ENCODE results near the gene TECPR2.

TECPR2 gene

GRCh38 chr14:102442241-102443211 lies 79.8 kb downstream of the TECPR2 start:
- no peak for TF ChIP-seq GABPA (IDR thresholded peaks at IDR 0.05; ENCODE audit: low read depth)
- TF ChIP-seq SPI1 (IDR thresholded peaks at IDR 0.05; ENCODE audit: borderline replicate concordance, low read depth), result no peak
- TF ChIP-seq, protein P1, sequence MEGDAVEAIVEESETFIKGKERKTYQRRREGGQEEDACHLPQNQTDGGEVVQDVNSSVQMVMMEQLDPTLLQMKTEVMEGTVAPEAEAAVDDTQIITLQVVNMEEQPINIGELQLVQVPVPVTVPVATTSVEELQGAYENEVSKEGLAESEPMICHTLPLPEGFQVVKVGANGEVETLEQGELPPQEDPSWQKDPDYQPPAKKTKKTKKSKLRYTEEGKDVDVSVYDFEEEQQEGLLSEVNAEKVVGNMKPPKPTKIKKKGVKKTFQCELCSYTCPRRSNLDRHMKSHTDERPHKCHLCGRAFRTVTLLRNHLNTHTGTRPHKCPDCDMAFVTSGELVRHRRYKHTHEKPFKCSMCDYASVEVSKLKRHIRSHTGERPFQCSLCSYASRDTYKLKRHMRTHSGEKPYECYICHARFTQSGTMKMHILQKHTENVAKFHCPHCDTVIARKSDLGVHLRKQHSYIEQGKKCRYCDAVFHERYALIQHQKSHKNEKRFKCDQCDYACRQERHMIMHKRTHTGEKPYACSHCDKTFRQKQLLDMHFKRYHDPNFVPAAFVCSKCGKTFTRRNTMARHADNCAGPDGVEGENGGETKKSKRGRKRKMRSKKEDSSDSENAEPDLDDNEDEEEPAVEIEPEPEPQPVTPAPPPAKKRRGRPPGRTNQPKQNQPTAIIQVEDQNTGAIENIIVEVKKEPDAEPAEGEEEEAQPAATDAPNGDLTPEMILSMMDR (IDR thresholded peaks at IDR 0.05; ENCODE audit: insufficient read depth, low read length), result no peak
- TF ChIP-seq, protein P2, sequence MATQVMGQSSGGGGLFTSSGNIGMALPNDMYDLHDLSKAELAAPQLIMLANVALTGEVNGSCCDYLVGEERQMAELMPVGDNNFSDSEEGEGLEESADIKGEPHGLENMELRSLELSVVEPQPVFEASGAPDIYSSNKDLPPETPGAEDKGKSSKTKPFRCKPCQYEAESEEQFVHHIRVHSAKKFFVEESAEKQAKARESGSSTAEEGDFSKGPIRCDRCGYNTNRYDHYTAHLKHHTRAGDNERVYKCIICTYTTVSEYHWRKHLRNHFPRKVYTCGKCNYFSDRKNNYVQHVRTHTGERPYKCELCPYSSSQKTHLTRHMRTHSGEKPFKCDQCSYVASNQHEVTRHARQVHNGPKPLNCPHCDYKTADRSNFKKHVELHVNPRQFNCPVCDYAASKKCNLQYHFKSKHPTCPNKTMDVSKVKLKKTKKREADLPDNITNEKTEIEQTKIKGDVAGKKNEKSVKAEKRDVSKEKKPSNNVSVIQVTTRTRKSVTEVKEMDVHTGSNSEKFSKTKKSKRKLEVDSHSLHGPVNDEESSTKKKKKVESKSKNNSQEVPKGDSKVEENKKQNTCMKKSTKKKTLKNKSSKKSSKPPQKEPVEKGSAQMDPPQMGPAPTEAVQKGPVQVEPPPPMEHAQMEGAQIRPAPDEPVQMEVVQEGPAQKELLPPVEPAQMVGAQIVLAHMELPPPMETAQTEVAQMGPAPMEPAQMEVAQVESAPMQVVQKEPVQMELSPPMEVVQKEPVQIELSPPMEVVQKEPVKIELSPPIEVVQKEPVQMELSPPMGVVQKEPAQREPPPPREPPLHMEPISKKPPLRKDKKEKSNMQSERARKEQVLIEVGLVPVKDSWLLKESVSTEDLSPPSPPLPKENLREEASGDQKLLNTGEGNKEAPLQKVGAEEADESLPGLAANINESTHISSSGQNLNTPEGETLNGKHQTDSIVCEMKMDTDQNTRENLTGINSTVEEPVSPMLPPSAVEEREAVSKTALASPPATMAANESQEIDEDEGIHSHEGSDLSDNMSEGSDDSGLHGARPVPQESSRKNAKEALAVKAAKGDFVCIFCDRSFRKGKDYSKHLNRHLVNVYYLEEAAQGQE (IDR thresholded peaks at IDR 0.05; ENCODE audit: insufficient replicate concordance, low read depth), result no peak
- TF ChIP-seq POLR2AphosphoS5 (IDR thresholded peaks at IDR 0.05; ENCODE audit: low read depth), result no peak
- Histone ChIP-seq H3K4me3 (replicated peaks; ENCODE audit: insufficient read depth, low read length) (no peak overlapping the region), H3K27me3 (ENCODE audit: insufficient read depth, poor library complexity, severe bottlenecking) (no peaks in the 10 kb centered on the region), H3K27ac (replicated peaks) (no peak overlapping the region)
- DNase-seq (ENCODE audit: low read depth in 1 of 2, low spot score in 1 of 2), result no peak

DNA sequence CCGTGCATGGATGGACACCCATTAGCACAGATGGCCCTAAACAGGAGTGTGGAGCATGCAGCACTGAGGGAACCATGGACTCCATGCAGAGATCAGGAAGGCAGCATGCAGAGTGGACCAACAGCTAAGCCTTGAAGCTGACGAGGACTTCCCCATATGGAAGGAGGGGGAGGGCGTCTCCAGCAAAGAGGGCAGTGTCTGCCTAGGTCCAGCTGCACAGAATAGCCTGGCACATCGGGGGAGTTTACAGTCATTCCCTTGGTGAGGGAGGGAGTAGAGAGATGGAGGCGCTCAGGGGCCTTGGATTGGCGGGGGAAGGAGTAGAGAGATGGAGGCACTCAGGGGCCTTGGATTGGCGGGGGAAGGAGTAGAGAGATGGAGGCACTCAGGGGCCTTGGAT lies 82.3 kb downstream of the TECPR2 start:
- Histone ChIP-seq H3K27me3 (ENCODE audit: insufficient read depth, poor library complexity, severe bottlenecking) (no peaks in the 10 kb centered on the region), H3K27ac (replicated peaks) (no peak overlapping the region), H3K4me3 (replicated peaks; ENCODE audit: insufficient read depth, low read length) (no peak overlapping the region)
- TF ChIP-seq, protein P2 (IDR thresholded peaks at IDR 0.05; ENCODE audit: insufficient replicate concordance, low read depth), result no peak
- no peak for TF ChIP-seq GABPA (IDR thresholded peaks at IDR 0.05; ENCODE audit: low read depth)
- TF ChIP-seq, protein P1 (IDR thresholded peaks at IDR 0.05; ENCODE audit: insufficient read depth, low read length), result no peak
- TF ChIP-seq POLR2AphosphoS5 (IDR thresholded peaks at IDR 0.05; ENCODE audit: low read depth), result no peak
- TF ChIP-seq SPI1 (IDR thresholded peaks at IDR 0.05; ENCODE audit: borderline replicate concordance, low read depth), result no peak; the same call in 1 of the 2 replicates
- DNase-seq (ENCODE audit: low read depth in 1 of 2, low spot score in 1 of 2), result peak in 1 of 2 experiments; percentile 8

DNA sequence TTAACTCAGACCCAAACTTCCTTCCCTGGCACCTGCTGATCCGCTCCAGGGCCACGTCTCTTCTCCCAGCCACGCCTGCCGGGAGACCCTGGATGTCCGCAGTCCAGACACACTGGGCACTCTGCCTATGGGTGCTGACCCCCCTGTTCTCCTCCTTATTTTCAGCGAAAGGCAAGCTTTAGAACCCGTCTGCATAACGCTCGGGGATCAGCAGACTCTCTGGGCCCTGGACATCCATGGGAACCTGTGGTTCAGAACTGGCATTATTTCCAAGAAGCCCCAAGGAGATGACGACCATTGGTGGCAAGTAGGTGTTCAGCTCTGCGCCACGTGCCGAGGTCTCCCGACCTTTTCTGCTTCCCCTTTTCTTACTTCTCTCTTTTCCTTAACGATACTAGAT lies 82.9 kb downstream of the TECPR2 start:
- Histone ChIP-seq H3K27me3 (ENCODE audit: insufficient read depth, poor library complexity, severe bottlenecking) (no peaks in the 10 kb centered on the region), H3K27ac (replicated peaks) (no peak overlapping the region)
- peak in 1 of 2 experiments; percentile 31 for DNase-seq (ENCODE audit: low read depth in 1 of 2, low spot score in 1 of 2)

More for the DNA sequence above, 82.9 kb downstream of the TECPR2 start:
- no peak overlapping the region for H3K4me3 ChIP-seq (replicated peaks; ENCODE audit: insufficient read depth, low read length)
- TF ChIP-seq, protein P1 (IDR thresholded peaks at IDR 0.05; ENCODE audit: insufficient read depth, low read length), result no peak
- peak; percentile 38; the same call in 1 of the 2 replicates for TF ChIP-seq SPI1 (IDR thresholded peaks at IDR 0.05; ENCODE audit: borderline replicate concordance, low read depth)
